Uterine smooth muscle cell (primary cell): ENCODE measurements around the gene ALCAM. TPM values are rescaled to one million over a fixed set of nuclear protein-coding genes. Genes with fewer than 3 reads are reported as not detected.

Source experiments
- total RNA-seq: library from RNA; depleted of rRNA; stranded (reverse); fragments of >200 nt; gene quantifications from 2 replicates; pipeline ENCODE4 v1.2.3, GENCODE V29; 2014

ALCAM gene
- total RNA-seq, result 103 and 117 TPM in 2 replicates

GRCh38 chr3:105366326-105367062 is at the start of gene ALCAM:
ALCAM (plus strand) TSS chr3:105366909.

